Neural cell (in vitro differentiated cells): ENCODE results near the gene FAP. TPM values are rescaled to one million over a fixed set of nuclear protein-coding genes. Genes with fewer than 3 reads are reported as not detected.

Source experiments
- H2AFZ ChIP-seq: fragments of 200-600, 300-800 bp; sonication (generic), shearing (Covaris generic); 2 replicates; pipeline ENCODE4 v1.6.0; 2014; ENCODE audit warnings: low read depth, mild to moderate bottlenecking, antibody characterized with exemption, low read length, moderate library complexity
- H3F3A ChIP-seq: fragments of 200-600 bp; shearing (Covaris generic); 2 replicates; pipeline ENCODE4 v1.6.1; 2016; ENCODE audit warnings: mild to moderate bottlenecking, moderate library complexity, mixed read lengths, antibody characterized with exemption, low read length; ENCODE audit not compliant: insufficient read depth, poor library complexity, severe bottlenecking
- H3K27ac ChIP-seq: fragments of 200-600, 300-800 bp; sonication (generic), shearing (Covaris generic); 2 replicates; pipeline ENCODE4 v1.5.1; 2014; ENCODE audit warnings: mild to moderate bottlenecking, low read length, moderate library complexity
- H3K27me3 ChIP-seq: fragments of 300-800, 200-600 bp; sonication (generic), shearing (Covaris generic); 2 replicates; pipeline ENCODE4 v1.6.0; 2014; ENCODE audit warnings: mild to moderate bottlenecking, low read depth, low read length, moderate library complexity; ENCODE audit not compliant: insufficient read depth
- H3K36me3 ChIP-seq: fragments of 300-800, 200-600 bp; sonication (generic), shearing (Covaris generic); 2 replicates; pipeline ENCODE4 v1.5.1; 2014; ENCODE audit warnings: mild to moderate bottlenecking, antibody characterized with exemption, low read length, moderate library complexity; ENCODE audit not compliant: insufficient read depth
- H3K4me2 ChIP-seq: fragments of 300-800, 200-600 bp; sonication (generic), shearing (Covaris generic); 2 replicates; pipeline ENCODE4 v1.6.0; 2014; ENCODE audit warnings: mild to moderate bottlenecking, low read length
- H3K4me3 ChIP-seq: fragments of 300-800, 200-600 bp; sonication (generic), shearing (Covaris generic); 2 replicates; pipeline ENCODE4 v1.5.1; 2014; ENCODE audit warnings: mild to moderate bottlenecking, low read length, moderate library complexity
- H3K79me2 ChIP-seq: fragments of 200-600 bp; shearing (Covaris generic); replicated peaks from 2 replicates; pipeline ENCODE4 v1.6.0; 2014; ENCODE audit warnings: mild to moderate bottlenecking, low read length, moderate library complexity; ENCODE audit not compliant: insufficient read depth
- H3K9ac ChIP-seq: fragments of 300-800, 200-600 bp; sonication (generic), shearing (Covaris generic); 2 replicates; pipeline ENCODE4 v1.6.1; 2016; ENCODE audit warnings: mild to moderate bottlenecking, low read length, mixed read lengths
- H3K9me2 ChIP-seq: fragments of 200-600 bp; shearing (Covaris generic); 2 replicates; pipeline ENCODE4 v1.6.1; 2016; ENCODE audit warnings: mild to moderate bottlenecking, low read length, mixed read lengths; ENCODE audit not compliant: insufficient read depth
- H3K9me3 ChIP-seq: fragments of 200-600, 300-800 bp; sonication (generic), shearing (Covaris generic); 2 replicates; pipeline ENCODE4 v1.6.1; 2016; ENCODE audit warnings: mild to moderate bottlenecking, mixed run types, low read length, moderate library complexity, mixed read lengths
- H4K20me1 ChIP-seq: fragments of 200-600 bp; shearing (Covaris generic); 2 replicates; pipeline ENCODE4 v1.6.1; 2016; ENCODE audit warnings: mild to moderate bottlenecking, mixed run types; ENCODE audit not compliant: insufficient read depth
- EP300 ChIP-seq: fragments of 450-650 bp; conservative IDR thresholded peaks from 2 replicates; pipeline ENCODE4 v1.6.1; 2014; ENCODE audit warnings: antibody characterized with exemption, mild to moderate bottlenecking, moderate library complexity; ENCODE audit not compliant: poor library complexity, severe bottlenecking
- EZH2 ChIP-seq: fragments of 200-600, 300-800 bp; shearing (Covaris generic), sonication (generic); IDR thresholded peaks from 2 replicates; pipeline ENCODE4 v1.6.1; 2014; ENCODE audit warnings: antibody characterized with exemption, low read length, borderline replicate concordance, mild to moderate bottlenecking; ENCODE audit not compliant: insufficient read depth, poor library complexity, severe bottlenecking
- MXI1 ChIP-seq: fragments of 450-650 bp; conservative IDR thresholded peaks from 2 replicates; pipeline ENCODE4 v1.6.1; 2014; ENCODE audit warnings: antibody characterized with exemption, mild to moderate bottlenecking; ENCODE audit not compliant: poor library complexity, severe bottlenecking
- POLR2AphosphoS5 ChIP-seq: IDR thresholded peaks from 2 replicates; pipeline ENCODE4 v1.6.1; 2012
- RAD21 ChIP-seq: fragments of 450-650 bp; conservative IDR thresholded peaks from 2 replicates; pipeline ENCODE4 v1.6.1; 2014; ENCODE audit warnings: antibody characterized with exemption, mild to moderate bottlenecking, moderate library complexity
- SMC3 ChIP-seq: fragments of 450-650 bp; conservative IDR thresholded peaks from 2 replicates; pipeline ENCODE4 v1.6.1; 2014; ENCODE audit warnings: antibody characterized with exemption, mild to moderate bottlenecking, moderate library complexity; ENCODE audit not compliant: poor library complexity
- TAF1 ChIP-seq: IDR thresholded peaks from 2 replicates; pipeline ENCODE4 v1.6.1; 2012; ENCODE audit warnings: low read depth
- polyA plus RNA-seq: library from polyadenylated mRNA; depleted of rRNA; stranded (reverse); fragments of >200 nt; gene quantifications from 2 replicates; pipeline ENCODE4 v1.2.3, GENCODE V29; 2014
- TF ChIP-seq, protein P1 (sequence below): IDR thresholded peaks from 2 replicates; pipeline ENCODE4 v1.6.1; 2012; ENCODE audit warnings: borderline replicate concordance
- TF ChIP-seq, protein P2 (sequence below): fragments of 450-650 bp; IDR thresholded peaks from 2 replicates; pipeline ENCODE4 v1.5.1; 2014; ENCODE audit warnings: antibody characterized with exemption, mild to moderate bottlenecking, moderate library complexity; ENCODE audit not compliant: poor library complexity, severe bottlenecking

FAP gene
- polyA plus RNA-seq, 1 donor from 2014 or later: 0.16 TPM

DNA sequence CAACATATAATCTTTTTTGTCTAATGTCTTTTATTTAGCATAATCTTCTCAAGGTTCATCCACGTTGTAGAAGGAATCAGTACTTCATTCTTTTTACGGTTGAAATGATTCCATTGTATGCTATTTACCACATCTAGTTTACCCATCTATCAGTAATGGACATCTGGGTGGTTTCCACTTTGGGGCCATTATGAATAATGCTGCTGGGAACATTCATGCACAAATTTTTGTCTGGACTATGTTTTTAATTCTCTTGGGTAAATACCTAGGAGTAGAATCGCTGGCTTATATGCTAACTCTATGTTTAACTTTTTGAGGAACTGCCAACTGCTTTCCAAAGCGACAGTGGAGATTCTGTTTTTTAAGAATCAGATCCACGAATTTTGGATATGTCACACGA is 83.8 kb downstream of the FAP start:
- no peaks in the 10 kb centered on the region for H3K27me3 ChIP-seq
- TF ChIP-seq EP300 (no peak), TAF1 (no peak), RAD21 (no peak)
- no peaks in the 10 kb centered on the region for H4K20me1 ChIP-seq
- no peak overlapping the region for H3K27ac ChIP-seq
- no peak overlapping the region for H3K4me3 ChIP-seq
- no peaks in the 10 kb centered on the region for H3K79me2 ChIP-seq
- no peaks in the 10 kb centered on the region for H3K9me2 ChIP-seq
- H3K36me3 ChIP-seq: no peaks in the 10 kb centered on the region
- no peak overlapping the region for H2AFZ ChIP-seq
- no peaks in the 10 kb centered on the region for H3F3A ChIP-seq
- no peaks in the 10 kb centered on the region for H3K9me3 ChIP-seq
- no peak overlapping the region for H3K4me2 ChIP-seq
- H3K9ac ChIP-seq: no peak overlapping the region

DNA sequence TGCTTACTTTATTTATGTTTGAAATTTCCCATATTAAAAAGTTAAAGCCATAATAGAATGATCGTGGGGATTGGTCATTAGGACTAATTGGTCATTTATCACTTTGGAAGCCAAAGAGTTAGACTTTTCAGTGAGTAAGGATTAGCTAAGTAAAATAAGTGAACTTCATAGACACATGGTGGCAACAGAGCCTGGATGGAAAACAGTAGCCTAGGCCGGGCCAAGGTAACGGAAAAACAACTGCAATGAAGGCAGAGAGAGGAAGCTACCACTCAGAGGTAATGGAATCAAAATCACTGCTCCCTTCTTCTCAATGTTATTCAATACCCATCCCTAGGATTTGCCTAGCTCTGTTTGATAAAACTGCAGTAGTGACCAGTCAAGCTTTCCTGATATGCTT is 87.1 kb downstream of the FAP start:
- Histone ChIP-seq H3K27me3 (no peaks in the 10 kb centered on the region), H3K4me2 (no peak overlapping the region), H3K4me3 (no peak overlapping the region), H3K9me3 (no peaks in the 10 kb centered on the region), H3K27ac (no peak overlapping the region), H3F3A (no peaks in the 10 kb centered on the region), H3K9me2 (no peaks in the 10 kb centered on the region), H3K9ac (no peak overlapping the region), H2AFZ (no peak overlapping the region), H4K20me1 (no peaks in the 10 kb centered on the region), H3K79me2 (no peaks in the 10 kb centered on the region), H3K36me3 (no peaks in the 10 kb centered on the region)
- no peak for TF ChIP-seq EP300
- TF ChIP-seq SMC3: no peak
- TF ChIP-seq TAF1: no peak
- no peak for TF ChIP-seq MXI1
- TF ChIP-seq, protein P1, sequence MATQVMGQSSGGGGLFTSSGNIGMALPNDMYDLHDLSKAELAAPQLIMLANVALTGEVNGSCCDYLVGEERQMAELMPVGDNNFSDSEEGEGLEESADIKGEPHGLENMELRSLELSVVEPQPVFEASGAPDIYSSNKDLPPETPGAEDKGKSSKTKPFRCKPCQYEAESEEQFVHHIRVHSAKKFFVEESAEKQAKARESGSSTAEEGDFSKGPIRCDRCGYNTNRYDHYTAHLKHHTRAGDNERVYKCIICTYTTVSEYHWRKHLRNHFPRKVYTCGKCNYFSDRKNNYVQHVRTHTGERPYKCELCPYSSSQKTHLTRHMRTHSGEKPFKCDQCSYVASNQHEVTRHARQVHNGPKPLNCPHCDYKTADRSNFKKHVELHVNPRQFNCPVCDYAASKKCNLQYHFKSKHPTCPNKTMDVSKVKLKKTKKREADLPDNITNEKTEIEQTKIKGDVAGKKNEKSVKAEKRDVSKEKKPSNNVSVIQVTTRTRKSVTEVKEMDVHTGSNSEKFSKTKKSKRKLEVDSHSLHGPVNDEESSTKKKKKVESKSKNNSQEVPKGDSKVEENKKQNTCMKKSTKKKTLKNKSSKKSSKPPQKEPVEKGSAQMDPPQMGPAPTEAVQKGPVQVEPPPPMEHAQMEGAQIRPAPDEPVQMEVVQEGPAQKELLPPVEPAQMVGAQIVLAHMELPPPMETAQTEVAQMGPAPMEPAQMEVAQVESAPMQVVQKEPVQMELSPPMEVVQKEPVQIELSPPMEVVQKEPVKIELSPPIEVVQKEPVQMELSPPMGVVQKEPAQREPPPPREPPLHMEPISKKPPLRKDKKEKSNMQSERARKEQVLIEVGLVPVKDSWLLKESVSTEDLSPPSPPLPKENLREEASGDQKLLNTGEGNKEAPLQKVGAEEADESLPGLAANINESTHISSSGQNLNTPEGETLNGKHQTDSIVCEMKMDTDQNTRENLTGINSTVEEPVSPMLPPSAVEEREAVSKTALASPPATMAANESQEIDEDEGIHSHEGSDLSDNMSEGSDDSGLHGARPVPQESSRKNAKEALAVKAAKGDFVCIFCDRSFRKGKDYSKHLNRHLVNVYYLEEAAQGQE: no peak
- TF ChIP-seq RAD21: no peak

DNA sequence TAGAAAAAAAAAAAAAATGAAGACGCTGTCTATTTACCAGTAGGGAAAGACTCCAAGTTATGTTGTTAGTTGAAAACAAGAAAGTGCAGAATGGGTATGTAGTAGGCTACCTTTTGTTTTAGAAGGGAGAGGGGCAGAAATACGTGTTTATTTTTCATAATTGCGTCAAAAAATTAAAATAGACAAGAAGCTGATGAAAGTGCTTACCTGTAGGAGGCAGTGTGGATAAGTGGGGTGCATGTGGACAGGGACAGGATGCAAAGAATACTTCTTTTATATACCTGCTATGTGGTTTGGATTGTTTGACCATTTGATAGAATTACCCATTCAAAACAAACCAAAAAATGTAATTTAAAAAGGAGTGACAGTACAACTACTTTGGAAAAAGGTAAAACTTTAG is 88.2 kb downstream of the FAP start:
- Histone ChIP-seq H2AFZ (no peak overlapping the region), H3K79me2 (no peaks in the 10 kb centered on the region), H3K36me3 (no peaks in the 10 kb centered on the region), H3K27me3 (no peaks in the 10 kb centered on the region), H3K4me2 (no peak overlapping the region), H3F3A (no peaks in the 10 kb centered on the region), H4K20me1 (no peaks in the 10 kb centered on the region), H3K9me2 (no peaks in the 10 kb centered on the region), H3K4me3 (no peak overlapping the region), H3K9me3 (no peaks in the 10 kb centered on the region), H3K9ac (no peak overlapping the region), H3K27ac (no peak overlapping the region)
- TF ChIP-seq POLR2AphosphoS5 (no peak), EZH2 (no peak), SMC3 (no peak)
- TF ChIP-seq, protein P2, sequence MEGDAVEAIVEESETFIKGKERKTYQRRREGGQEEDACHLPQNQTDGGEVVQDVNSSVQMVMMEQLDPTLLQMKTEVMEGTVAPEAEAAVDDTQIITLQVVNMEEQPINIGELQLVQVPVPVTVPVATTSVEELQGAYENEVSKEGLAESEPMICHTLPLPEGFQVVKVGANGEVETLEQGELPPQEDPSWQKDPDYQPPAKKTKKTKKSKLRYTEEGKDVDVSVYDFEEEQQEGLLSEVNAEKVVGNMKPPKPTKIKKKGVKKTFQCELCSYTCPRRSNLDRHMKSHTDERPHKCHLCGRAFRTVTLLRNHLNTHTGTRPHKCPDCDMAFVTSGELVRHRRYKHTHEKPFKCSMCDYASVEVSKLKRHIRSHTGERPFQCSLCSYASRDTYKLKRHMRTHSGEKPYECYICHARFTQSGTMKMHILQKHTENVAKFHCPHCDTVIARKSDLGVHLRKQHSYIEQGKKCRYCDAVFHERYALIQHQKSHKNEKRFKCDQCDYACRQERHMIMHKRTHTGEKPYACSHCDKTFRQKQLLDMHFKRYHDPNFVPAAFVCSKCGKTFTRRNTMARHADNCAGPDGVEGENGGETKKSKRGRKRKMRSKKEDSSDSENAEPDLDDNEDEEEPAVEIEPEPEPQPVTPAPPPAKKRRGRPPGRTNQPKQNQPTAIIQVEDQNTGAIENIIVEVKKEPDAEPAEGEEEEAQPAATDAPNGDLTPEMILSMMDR: no peak
